ENCODE data around the gene RRP7A.

DNA sequence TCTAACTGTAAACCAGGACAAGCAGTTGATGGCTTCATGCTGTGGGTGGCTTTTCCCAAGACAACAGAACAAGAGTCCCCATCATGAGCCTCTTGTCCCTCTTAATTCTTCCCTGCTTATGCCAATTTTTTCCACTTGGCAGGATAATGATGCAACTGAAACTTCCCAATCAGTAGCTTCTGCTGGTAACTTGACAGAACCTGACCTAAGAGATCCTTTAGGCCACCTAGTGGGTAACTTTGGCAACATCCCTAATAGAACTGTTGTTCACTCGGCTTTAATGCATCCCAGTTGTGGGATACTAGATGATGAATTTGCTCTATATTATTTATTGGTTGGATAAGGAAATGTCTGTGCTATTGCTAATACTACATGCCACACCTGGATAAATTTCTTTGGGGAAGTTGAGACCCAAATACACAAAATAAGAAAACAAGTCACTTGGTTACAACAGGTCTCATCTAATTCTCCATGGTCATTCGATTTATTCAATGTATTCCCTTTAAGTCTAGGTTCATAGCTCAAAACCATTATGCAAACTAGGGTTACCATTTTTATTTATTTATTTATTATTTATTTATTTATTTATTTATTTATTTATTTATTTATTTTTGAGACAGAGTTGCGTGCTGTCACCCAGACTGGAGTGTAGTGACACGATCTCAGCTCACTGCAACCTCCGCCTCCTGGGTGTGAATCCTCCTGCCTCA, 46.0 kb downstream of the RRP7A start:
- TF ChIP-seq, protein P1, sequence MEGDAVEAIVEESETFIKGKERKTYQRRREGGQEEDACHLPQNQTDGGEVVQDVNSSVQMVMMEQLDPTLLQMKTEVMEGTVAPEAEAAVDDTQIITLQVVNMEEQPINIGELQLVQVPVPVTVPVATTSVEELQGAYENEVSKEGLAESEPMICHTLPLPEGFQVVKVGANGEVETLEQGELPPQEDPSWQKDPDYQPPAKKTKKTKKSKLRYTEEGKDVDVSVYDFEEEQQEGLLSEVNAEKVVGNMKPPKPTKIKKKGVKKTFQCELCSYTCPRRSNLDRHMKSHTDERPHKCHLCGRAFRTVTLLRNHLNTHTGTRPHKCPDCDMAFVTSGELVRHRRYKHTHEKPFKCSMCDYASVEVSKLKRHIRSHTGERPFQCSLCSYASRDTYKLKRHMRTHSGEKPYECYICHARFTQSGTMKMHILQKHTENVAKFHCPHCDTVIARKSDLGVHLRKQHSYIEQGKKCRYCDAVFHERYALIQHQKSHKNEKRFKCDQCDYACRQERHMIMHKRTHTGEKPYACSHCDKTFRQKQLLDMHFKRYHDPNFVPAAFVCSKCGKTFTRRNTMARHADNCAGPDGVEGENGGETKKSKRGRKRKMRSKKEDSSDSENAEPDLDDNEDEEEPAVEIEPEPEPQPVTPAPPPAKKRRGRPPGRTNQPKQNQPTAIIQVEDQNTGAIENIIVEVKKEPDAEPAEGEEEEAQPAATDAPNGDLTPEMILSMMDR (IDR thresholded peaks at IDR 0.05; ENCODE audit: insufficient read depth, low read length, poor library complexity, severe bottlenecking) = peak; percentile 55
- TF ChIP-seq EZH2phosphoT487 (conservative IDR thresholded peaks at IDR 0.05; ENCODE audit: low read length) = no peak

Data from SU-DHL-6 (cell line).